Endothelial cell of umbilical vein (primary cell): Measurements from ENCODE around the gene MPZL3.

Experiments
- MYC ChIP-seq: IDR thresholded peaks from one replicate; pipeline ENCODE4 v1.6.1; 2011; ENCODE audit warnings: mild to moderate bottlenecking, low read depth, low read length
- TF ChIP-seq, protein P1 (sequence below): IDR thresholded peaks from 2 replicates; pipeline ENCODE4 v1.6.1; 2011; ENCODE audit not compliant: insufficient read depth, insufficient read length

DNA sequence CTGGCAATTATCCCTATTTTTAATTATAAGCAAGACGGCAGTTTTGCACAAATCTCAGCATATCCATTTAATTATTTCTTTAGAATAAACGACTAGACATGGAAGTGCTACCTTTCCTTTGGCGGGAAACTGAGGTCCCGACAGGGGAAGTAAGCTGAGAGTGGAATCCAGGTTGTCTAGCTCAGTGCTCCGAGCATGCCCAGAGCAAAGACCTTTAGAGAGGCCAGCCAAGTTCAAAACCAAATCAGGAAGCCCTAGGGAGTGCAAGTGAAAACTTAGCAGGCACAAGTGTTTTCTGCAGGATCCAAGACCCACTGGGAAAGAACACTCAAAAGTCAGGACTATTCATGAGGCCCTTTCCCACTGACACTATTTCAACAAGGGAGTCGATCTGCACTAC lies 53.0 kb downstream of the MPZL3 start:
- no peak for TF ChIP-seq MYC
- TF ChIP-seq, protein P1, sequence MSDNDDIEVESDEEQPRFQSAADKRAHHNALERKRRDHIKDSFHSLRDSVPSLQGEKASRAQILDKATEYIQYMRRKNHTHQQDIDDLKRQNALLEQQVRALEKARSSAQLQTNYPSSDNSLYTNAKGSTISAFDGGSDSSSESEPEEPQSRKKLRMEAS, result no peak
